CD4-positive, alpha-beta T cell treated with Interleukin-4 for 4 hours (primary cell): ENCODE results near the gene ACAA2.
"Not testable (repeated sequence)": the region's sequence is repeated elsewhere in the genome, so short reads cannot be mapped to it uniquely, and the experiment has no call there.

Source experiments
- DNase-seq: peaks from one replicate; pipeline ENCODE4 v3.0.0-alpha.2; 2020

ACAA2 gene

GRCh38 chr18:49844903-49845302 lies 31.6 kb upstream of the ACAA2 start:
- no peak for DNase-seq

GRCh38 chr18:49843778-49844625 lies 30.7 kb upstream of the ACAA2 start:
- DNase-seq, result no peak

GRCh38 chr18:49843131-49843530 lies 29.8 kb upstream of the ACAA2 start:
- DNase-seq, result no peak

- no peak for DNase-seq
Observed at GRCh38 chr18:49842656-49843055, 29.3 kb upstream of the ACAA2 start.

GRCh38 chr18:49841236-49842217 lies 28.2 kb upstream of the ACAA2 start:
- no peak for DNase-seq

GRCh38 chr18:49839012-49839411 lies 25.7 kb upstream of the ACAA2 start:
- DNase-seq, result no peak

- DNase-seq, result no peak
Observed at GRCh38 chr18:49838381-49838780, 25.0 kb upstream of the ACAA2 start.

GRCh38 chr18:49837889-49838288 lies 24.6 kb upstream of the ACAA2 start:
- DNase-seq, result no peak

- DNase-seq, result not testable (repeated sequence)
Observed at GRCh38 chr18:49837316-49837835, 24.0 kb upstream of the ACAA2 start.

- DNase-seq, result no peak
Observed at GRCh38 chr18:49835405-49835804, 22.1 kb upstream of the ACAA2 start.

GRCh38 chr18:49834258-49834657 lies 20.9 kb upstream of the ACAA2 start:
- DNase-seq, result no peak

- no peak for DNase-seq
Observed at GRCh38 chr18:49833814-49834213, 20.5 kb upstream of the ACAA2 start.

- no peak for DNase-seq
Observed at GRCh38 chr18:49832221-49832647, 18.9 kb upstream of the ACAA2 start.

GRCh38 chr18:49827996-49828395 lies 14.7 kb upstream of the ACAA2 start:
- no peak for DNase-seq

- DNase-seq, result peak; percentile 70
Observed at GRCh38 chr18:49819823-49820671, 6.7 kb upstream of the ACAA2 start.

- DNase-seq, result no peak
Observed at GRCh38 chr18:49819071-49819662, 5.8 kb upstream of the ACAA2 start.

- no peak for DNase-seq
Observed at GRCh38 chr18:49817947-49818346, 4.6 kb upstream of the ACAA2 start.

- DNase-seq, result no peak
Observed at GRCh38 chr18:49815927-49816326, 2.6 kb upstream of the ACAA2 start.

GRCh38 chr18:49814147-49814499 lies 790 bp upstream of the ACAA2 start:
- DNase-seq, result peak; percentile 42

- peak; percentile 44 for DNase-seq
Observed at GRCh38 chr18:49813069-49813318, 339 bp downstream of the ACAA2 start.

- DNase-seq, result no peak
Observed at GRCh38 chr18:49812286-49813068, 856 bp downstream of the ACAA2 start.
